PC-3 (cell line): ENCODE data around the gene SSH3. TPM values are rescaled to one million over a fixed set of nuclear protein-coding genes. Genes with fewer than 3 reads are reported as not detected.
A peak's percentile ranks its signal among the peaks of the same experiment; 100 is the strongest.

Experiments used
- ATAC-seq: fragments of 200-7000 bp; cut with Tn5 transposase; 2 replicates; pipeline ENCODE4 v1.9.1; 2020; ENCODE audit warnings: mild to moderate bottlenecking, moderate library complexity
- BruUV-seq: library from RNA; stranded (reverse); fragments of 400-500 nt; replicated peaks from 2 replicates; lab custom pipeline; 2021; lab: Mats Ljungman, UMichigan
- CTCF ChIA-PET: fragments of 300-600 bp; sonication (Branson Sonifier 250); formaldehyde crosslinking; loops from one replicate; lab custom pipeline; 2022; ENCODE audit warnings: antibody characterized with exemption; lab: Charles Lee
- POLR2A ChIA-PET: fragments of 300-600 bp; sonication (Branson Sonifier 250); formaldehyde crosslinking; loops from one replicate; lab custom pipeline; 2022; ENCODE audit warnings: antibody characterized with exemption; ENCODE audit not compliant: unreplicated experiment; lab: Charles Lee
- DNase-seq: peaks from one replicate; pipeline ENCODE4 v3.0.0-alpha.2; 2015
- H2AFZ ChIP-seq: fragments of 300-600 bp; sonication (generic); 2 replicates; pipeline ENCODE4 v1.6.0; 2016; ENCODE audit warnings: antibody characterized with exemption, low read length
- H3F3A ChIP-seq: fragments of 300-600 bp; sonication (generic); one replicate; pipeline ENCODE4 v1.6.0; 2017; ENCODE audit warnings: antibody characterized with exemption, low read length, control low read depth, mild to moderate bottlenecking; ENCODE audit not compliant: unreplicated experiment
- H3K27ac ChIP-seq: fragments of 300-600 bp; sonication (generic); 2 replicates; pipeline ENCODE4 v1.5.1; 2016; ENCODE audit warnings: mild to moderate bottlenecking, low read length
- H3K27me3 ChIP-seq: fragments of 300-600 bp; sonication (generic); 2 replicates; pipeline ENCODE4 v1.6.1; 2016; ENCODE audit warnings: low read length, mixed read lengths
- H3K36me3 ChIP-seq: fragments of 300-600 bp; sonication (generic); 2 replicates; pipeline ENCODE4 v1.6.1; 2016; ENCODE audit warnings: low read depth, mixed run types, low read length, mixed read lengths
- H3K4me1 ChIP-seq: fragments of 300-600 bp; sonication (generic); 2 replicates; pipeline ENCODE4 v1.5.1; 2016; ENCODE audit warnings: low read length; ENCODE audit not compliant: insufficient read depth
- H3K4me2 ChIP-seq: fragments of 300-600 bp; sonication (generic); 2 replicates; pipeline ENCODE4 v1.6.0; 2016; ENCODE audit warnings: low read length
- H3K4me3 ChIP-seq: fragments of 300-600 bp; sonication (generic); 2 replicates; pipeline ENCODE4 v1.5.1; 2016; ENCODE audit warnings: mild to moderate bottlenecking, low read length, mixed read lengths
- H3K79me2 ChIP-seq: fragments of 300-600 bp; sonication (generic); 2 replicates; pipeline ENCODE4 v1.6.1; 2017; ENCODE audit warnings: low read length, mixed read lengths
- H3K9ac ChIP-seq: fragments of 300-600 bp; sonication (generic); 2 replicates; pipeline ENCODE4 v1.6.0; 2016; ENCODE audit warnings: mild to moderate bottlenecking, low read length
- H3K9me2 ChIP-seq: fragments of 300-600 bp; sonication (generic); replicated peaks from 2 replicates; pipeline ENCODE4 v1.6.1; 2016; ENCODE audit warnings: mixed run types, low read length, mixed read lengths
- H3K9me3 ChIP-seq: fragments of 300-600 bp; sonication (generic); 2 replicates; pipeline ENCODE4 v1.6.1; 2016; ENCODE audit warnings: low read length, mixed read lengths
- H4K20me1 ChIP-seq: fragments of 300-600 bp; sonication (generic); 2 replicates; pipeline ENCODE4 v1.6.1; 2016; ENCODE audit warnings: low read length, mixed read lengths
- EZH2 ChIP-seq: fragments of 300-600 bp; sonication (generic); IDR thresholded peaks from one replicate; pipeline ENCODE4 v1.6.1; 2017; ENCODE audit warnings: antibody characterized with exemption, mild to moderate bottlenecking, low read length; ENCODE audit not compliant: unreplicated experiment
- EZH2phosphoT487 ChIP-seq: fragments of 300-600 bp; sonication (generic); IDR thresholded peaks from 2 replicates; pipeline ENCODE4 v1.6.1; 2018; ENCODE audit warnings: mild to moderate bottlenecking, antibody characterized with exemption, low read length, borderline replicate concordance
- intact Hi-C: fragments of 100-400 bp; cut with micrococcal nuclease; formaldehyde crosslinking; loops from 2 replicates; pipeline ENCODE4 v1.9.0; 2023
- total RNA-seq: library from RNA; depleted of rRNA; stranded (reverse); fragments of >200 nt; gene quantifications from 2 replicates; pipeline ENCODE4 v1.2.3, GENCODE V29; 2014
- TF ChIP-seq, protein P1 (sequence below): fragments of 300-600 bp; sonication (generic); conservative IDR thresholded peaks from 2 replicates; pipeline ENCODE4 v1.5.1; 2017; ENCODE audit warnings: antibody characterized with exemption, low read depth, mild to moderate bottlenecking, low read length

SSH3 gene
- total RNA-seq, 1 experiment from 2014 or later, result 35.1 TPM

- H3K9me2 ChIP-seq, result no peaks in the 10 kb centered on the region
- no peak overlapping the region for H3K27ac ChIP-seq
- peaks cover 23% of the 10 kb centered on the region for H4K20me1 ChIP-seq
- no TSS peak for BruUV-seq
- TF ChIP-seq EZH2phosphoT487 (no peak), EZH2 (no peak)
- TF ChIP-seq, protein P1, sequence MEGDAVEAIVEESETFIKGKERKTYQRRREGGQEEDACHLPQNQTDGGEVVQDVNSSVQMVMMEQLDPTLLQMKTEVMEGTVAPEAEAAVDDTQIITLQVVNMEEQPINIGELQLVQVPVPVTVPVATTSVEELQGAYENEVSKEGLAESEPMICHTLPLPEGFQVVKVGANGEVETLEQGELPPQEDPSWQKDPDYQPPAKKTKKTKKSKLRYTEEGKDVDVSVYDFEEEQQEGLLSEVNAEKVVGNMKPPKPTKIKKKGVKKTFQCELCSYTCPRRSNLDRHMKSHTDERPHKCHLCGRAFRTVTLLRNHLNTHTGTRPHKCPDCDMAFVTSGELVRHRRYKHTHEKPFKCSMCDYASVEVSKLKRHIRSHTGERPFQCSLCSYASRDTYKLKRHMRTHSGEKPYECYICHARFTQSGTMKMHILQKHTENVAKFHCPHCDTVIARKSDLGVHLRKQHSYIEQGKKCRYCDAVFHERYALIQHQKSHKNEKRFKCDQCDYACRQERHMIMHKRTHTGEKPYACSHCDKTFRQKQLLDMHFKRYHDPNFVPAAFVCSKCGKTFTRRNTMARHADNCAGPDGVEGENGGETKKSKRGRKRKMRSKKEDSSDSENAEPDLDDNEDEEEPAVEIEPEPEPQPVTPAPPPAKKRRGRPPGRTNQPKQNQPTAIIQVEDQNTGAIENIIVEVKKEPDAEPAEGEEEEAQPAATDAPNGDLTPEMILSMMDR, result no peak
- POLR2A ChIA-PET, result no interaction called here
- H3K4me3 ChIP-seq, result no peak overlapping the region
- no peaks in the 10 kb centered on the region for H3K27me3 ChIP-seq
- peaks cover 35% of the 10 kb centered on the region for H3K79me2 ChIP-seq
- CTCF ChIA-PET, result interaction anchor here (1.0 kb wide), 1 partner anchor 52 kb away, joined by 19 read pairs; no protein-coding TSS in a partner anchor
- intact Hi-C loops, result loop anchor here (5.0 kb wide), 2 partner anchors 37 to 107 kb away; partner anchors contain the start of genes CLCF1 and SSH3
- peaks cover 4% of the 10 kb centered on the region for H3F3A ChIP-seq
- no peak overlapping the region for H3K9ac ChIP-seq
- peaks cover 47% of the 10 kb centered on the region for H3K4me1 ChIP-seq
- DNase-seq, result no peak
- H2AFZ ChIP-seq, result no peak overlapping the region
- no peaks in the 10 kb centered on the region for H3K9me3 ChIP-seq
- no peak overlapping the region for H3K4me2 ChIP-seq
- H3K36me3 ChIP-seq, result peaks cover 7% of the 10 kb centered on the region; the same call in 1 of the 2 replicates
- ATAC-seq, result no peak
Observed at GRCh38 chr11:67264877-67265632, 38.3 kb upstream of the SSH3 start.

GRCh38 chr11:67265633-67266448 is 37.5 kb upstream of the SSH3 start:
- H3K9me3 ChIP-seq, result no peaks in the 10 kb centered on the region
- peaks cover 28% of the 10 kb centered on the region for H4K20me1 ChIP-seq
- no peak for TF ChIP-seq EZH2
- TF ChIP-seq, protein P1, result peak; percentile 68
- no peaks in the 10 kb centered on the region for H3K27me3 ChIP-seq
- H3K4me2 ChIP-seq, result peak overlapping the region; percentile 79
- H3K9me2 ChIP-seq, result no peaks in the 10 kb centered on the region
- H3K4me1 ChIP-seq, result peaks cover 49% of the 10 kb centered on the region
- H3F3A ChIP-seq, result peaks cover 4% of the 10 kb centered on the region
- H2AFZ ChIP-seq, result peak overlapping the region; percentile 67
- H3K36me3 ChIP-seq, result peaks cover 7% of the 10 kb centered on the region; the same call in 1 of the 2 replicates
- no TSS peak for BruUV-seq
- no peak overlapping the region for H3K27ac ChIP-seq
- H3K4me3 ChIP-seq, result peak overlapping the region; percentile 57
- intact Hi-C loops, result loop anchor here (2.0 to 5.0 kb wide), 2 partner anchors 36 to 79 kb away; partner anchors contain the start of gene SSH3
- DNase-seq, result peak; percentile 77
- H3K79me2 ChIP-seq, result peaks cover 43% of the 10 kb centered on the region
- H3K9ac ChIP-seq, result no peak overlapping the region; the same call in 1 of the 2 replicates
- peak; percentile 39 for ATAC-seq
- ChIA-PET CTCF (interaction anchor here (1.0 kb wide), 1 partner anchor 51 kb away, joined by 19 read pairs; no protein-coding TSS in a partner anchor), POLR2A (interaction anchor here (0.6 kb wide), 1 partner anchor 52 kb away, joined by 5 read pairs; no protein-coding TSS in a partner anchor)
